Left ventricle myocardium inferior (tissue), 1 donor: Measurements from ENCODE around the gene C1orf50. TPM values are rescaled to one million over a fixed set of nuclear protein-coding genes. Genes with fewer than 3 reads are reported as not detected.

Source experiments
- DNase-seq: peaks from one replicate; pipeline ENCODE4 v3.0.0-alpha.2; 2020
- H3K27ac ChIP-seq: fragments of 200-600 bp; replicated peaks from 2 replicates; pipeline ENCODE4 v1.8.0; 2021
- H3K27me3 ChIP-seq: fragments of 200-600 bp; 2 replicates; pipeline ENCODE4 v1.8.0; 2021; ENCODE audit warnings: low read depth
- H3K36me3 ChIP-seq: fragments of 200-600 bp; 2 replicates; pipeline ENCODE4 v1.8.0; 2021
- H3K4me1 ChIP-seq: fragments of 200-600 bp; 2 replicates; pipeline ENCODE4 v1.8.0; 2021
- H3K4me3 ChIP-seq: fragments of 200-600 bp; 2 replicates; pipeline ENCODE4 v1.8.0; 2021; ENCODE audit warnings: mild to moderate bottlenecking, moderate library complexity
- H3K9me3 ChIP-seq: fragments of 200-600 bp; replicated peaks from 2 replicates; pipeline ENCODE4 v1.8.0; 2021
- intact Hi-C: fragments of 100-400 bp; cut with micrococcal nuclease; formaldehyde crosslinking; loops from one replicate; pipeline ENCODE4 v1.11.0; 2022
- total RNA-seq: library from RNA; stranded (reverse); fragmentation: NEBNext Ultra II Directional; extraction: Animal tissue kit (Norgen Biotek cat#: 25700); gene quantifications from one replicate; pipeline ENCODE4 v1.2.1, GENCODE V29; 2021
- TF ChIP-seq, protein P1 (sequence below): fragments of 200-600 bp; IDR thresholded peaks from 2 replicates; pipeline ENCODE4 v1.8.0; 2021; ENCODE audit warnings: antibody characterized with exemption, mild to moderate bottlenecking, borderline replicate concordance
- donor health status: DM: no; HTN: yes; CAD: no; lungs with severe emphysema.

C1orf50 gene
- total RNA-seq, 1 donor from 2014 or later: 7.8 TPM

GRCh38 chr1:42741706-42742105, 25.3 kb upstream of the C1orf50 start:
- H3K36me3 ChIP-seq: peaks cover 12% of the 10 kb centered on the region
- H3K27ac ChIP-seq: no peak overlapping the region
- TF ChIP-seq, protein P1, sequence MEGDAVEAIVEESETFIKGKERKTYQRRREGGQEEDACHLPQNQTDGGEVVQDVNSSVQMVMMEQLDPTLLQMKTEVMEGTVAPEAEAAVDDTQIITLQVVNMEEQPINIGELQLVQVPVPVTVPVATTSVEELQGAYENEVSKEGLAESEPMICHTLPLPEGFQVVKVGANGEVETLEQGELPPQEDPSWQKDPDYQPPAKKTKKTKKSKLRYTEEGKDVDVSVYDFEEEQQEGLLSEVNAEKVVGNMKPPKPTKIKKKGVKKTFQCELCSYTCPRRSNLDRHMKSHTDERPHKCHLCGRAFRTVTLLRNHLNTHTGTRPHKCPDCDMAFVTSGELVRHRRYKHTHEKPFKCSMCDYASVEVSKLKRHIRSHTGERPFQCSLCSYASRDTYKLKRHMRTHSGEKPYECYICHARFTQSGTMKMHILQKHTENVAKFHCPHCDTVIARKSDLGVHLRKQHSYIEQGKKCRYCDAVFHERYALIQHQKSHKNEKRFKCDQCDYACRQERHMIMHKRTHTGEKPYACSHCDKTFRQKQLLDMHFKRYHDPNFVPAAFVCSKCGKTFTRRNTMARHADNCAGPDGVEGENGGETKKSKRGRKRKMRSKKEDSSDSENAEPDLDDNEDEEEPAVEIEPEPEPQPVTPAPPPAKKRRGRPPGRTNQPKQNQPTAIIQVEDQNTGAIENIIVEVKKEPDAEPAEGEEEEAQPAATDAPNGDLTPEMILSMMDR: no peak
- H3K4me3 ChIP-seq: no peak overlapping the region
- no peaks in the 10 kb centered on the region for H3K4me1 ChIP-seq
- intact Hi-C loops: no loop called here
- DNase-seq: no peak
- H3K27me3 ChIP-seq: no peaks in the 10 kb centered on the region
- H3K9me3 ChIP-seq: no peaks in the 10 kb centered on the region

DNA sequence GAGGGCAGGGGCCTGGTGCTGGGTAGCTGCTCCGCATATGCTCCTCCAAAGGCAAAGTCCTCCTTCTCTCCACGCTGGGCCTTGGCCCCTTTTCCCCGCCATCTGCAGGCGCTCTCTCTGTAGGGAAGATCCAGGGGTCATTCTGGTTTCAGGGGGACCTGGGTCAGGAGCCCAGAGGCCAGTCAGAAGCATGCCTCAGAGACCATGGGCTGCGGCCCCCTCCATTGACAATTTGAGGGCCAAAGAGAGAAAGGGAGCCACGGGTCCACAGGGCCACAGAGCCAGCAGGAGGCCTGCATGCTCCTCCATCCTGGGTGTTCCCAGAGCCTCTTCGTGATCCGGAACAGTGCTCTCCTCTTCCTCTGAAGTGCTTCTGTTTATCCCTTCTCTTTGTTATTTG, 24.9 kb upstream of the C1orf50 start:
- TF ChIP-seq, protein P1: no peak
- Histone ChIP-seq H3K9me3 (no peaks in the 10 kb centered on the region), H3K27me3 (no peaks in the 10 kb centered on the region), H3K4me1 (no peaks in the 10 kb centered on the region), H3K36me3 (peaks cover 15% of the 10 kb centered on the region), H3K27ac (no peak overlapping the region), H3K4me3 (no peak overlapping the region)
- intact Hi-C loops: no loop called here
- DNase-seq: no peak

GRCh38 chr1:42742617-42743316, 24.3 kb upstream of the C1orf50 start:
- Histone ChIP-seq H3K4me3 (no peak overlapping the region), H3K9me3 (no peaks in the 10 kb centered on the region), H3K27ac (no peak overlapping the region), H3K4me1 (no peaks in the 10 kb centered on the region), H3K36me3 (peaks cover 17% of the 10 kb centered on the region), H3K27me3 (no peaks in the 10 kb centered on the region)
- DNase-seq: no peak
- intact Hi-C loops: no loop called here
- TF ChIP-seq, protein P1: no peak

- Histone ChIP-seq H3K36me3 (peaks cover 25% of the 10 kb centered on the region), H3K27ac (no peak overlapping the region), H3K27me3 (no peaks in the 10 kb centered on the region), H3K4me3 (no peak overlapping the region), H3K9me3 (no peaks in the 10 kb centered on the region), H3K4me1 (no peaks in the 10 kb centered on the region)
- TF ChIP-seq, protein P1: no peak
- intact Hi-C loops: no loop called here
- no peak for DNase-seq
Measured at GRCh38 chr1:42743317-42744147, 23.5 kb upstream of the C1orf50 start.

- no peaks in the 10 kb centered on the region for H3K4me1 ChIP-seq
- H3K27ac ChIP-seq: no peak overlapping the region
- H3K4me3 ChIP-seq: no peak overlapping the region
- intact Hi-C loops: no loop called here
- H3K36me3 ChIP-seq: peaks cover 30% of the 10 kb centered on the region
- no peaks in the 10 kb centered on the region for H3K9me3 ChIP-seq
- TF ChIP-seq, protein P1: no peak
- H3K27me3 ChIP-seq: no peaks in the 10 kb centered on the region
- DNase-seq: no peak
Measured at GRCh38 chr1:42744148-42744413, 23.0 kb upstream of the C1orf50 start.
